Fibroblast of skin of back (primary cell): ENCODE results near the gene BIRC3.

Experiments
- DNase-seq: peaks from one replicate; pipeline ENCODE4 v3.0.0-alpha.2; 2013

Gene BIRC3

GRCh38 chr11:102377891-102378290 lies 60.6 kb downstream of the BIRC3 start:
- DNase-seq: no peak

GRCh38 chr11:102378818-102379217 lies 61.5 kb downstream of the BIRC3 start:
- DNase-seq: no peak

GRCh38 chr11:102382384-102382783 lies 65.1 kb downstream of the BIRC3 start:
- no peak for DNase-seq

- DNase-seq: no peak
Measured at GRCh38 chr11:102383839-102384238, 66.6 kb downstream of the BIRC3 start.

- DNase-seq: no peak
Measured at GRCh38 chr11:102384419-102385079, 67.3 kb downstream of the BIRC3 start.

GRCh38 chr11:102385085-102386007 lies 68.1 kb downstream of the BIRC3 start:
- DNase-seq: no peak

GRCh38 chr11:102386136-102386734 lies 69.0 kb downstream of the BIRC3 start:
- DNase-seq: no peak

GRCh38 chr11:102387043-102387781 lies 69.9 kb downstream of the BIRC3 start:
- no peak for DNase-seq
